ENCODE data around the gene ZNF346.
A peak's percentile ranks its signal among the peaks of the same experiment; 100 is the strongest.

The ZNF346 gene

GRCh38 chr5:177064500-177065277 is 42.2 kb downstream of the ZNF346 start:
- Histone ChIP-seq H3K4me3 (ENCODE audit: severe bottlenecking) (no peak overlapping the region), H3K36me3 (ENCODE audit: low read depth) (peaks cover 11% of the 10 kb centered on the region; the same call in 1 of the 2 replicates), H3K27me3 (ENCODE audit: insufficient read depth, poor library complexity, severe bottlenecking) (no peaks in the 10 kb centered on the region), H3K4me1 (ENCODE audit: insufficient read depth, poor library complexity, severe bottlenecking) (no peaks in the 10 kb centered on the region), H3K9me3 (ENCODE audit: severe bottlenecking) (no peaks in the 10 kb centered on the region), H3K27ac (ENCODE audit: poor library complexity, severe bottlenecking) (no peak overlapping the region)
- TF ChIP-seq CTCF (IDR thresholded peaks at IDR 0.05; ENCODE audit: poor library complexity, severe bottlenecking), result no peak
- ATAC-seq (ENCODE audit: low read depth) (no peak), DNase-seq (ENCODE audit: low spot score) (no peak)

- H3K27me3 ChIP-seq (ENCODE audit: insufficient read depth, poor library complexity, severe bottlenecking), result no peaks in the 10 kb centered on the region
- H3K27ac ChIP-seq (ENCODE audit: poor library complexity, severe bottlenecking), result no peak overlapping the region
- no peak for ATAC-seq (ENCODE audit: low read depth)
- no peaks in the 10 kb centered on the region for H3K4me1 ChIP-seq (ENCODE audit: insufficient read depth, poor library complexity, severe bottlenecking)
- H3K9me3 ChIP-seq (ENCODE audit: severe bottlenecking), result no peaks in the 10 kb centered on the region
- no peak for TF ChIP-seq CTCF (IDR thresholded peaks at IDR 0.05; ENCODE audit: poor library complexity, severe bottlenecking)
- H3K36me3 ChIP-seq (ENCODE audit: low read depth), result peaks cover 9% of the 10 kb centered on the region; the same call in 1 of the 2 replicates
- H3K4me3 ChIP-seq (ENCODE audit: severe bottlenecking), result no peak overlapping the region
- no peak for DNase-seq (ENCODE audit: low spot score)
Observed at GRCh38 chr5:177065491-177065890, 43.0 kb downstream of the ZNF346 start.

- no peak overlapping the region for H3K4me3 ChIP-seq (ENCODE audit: severe bottlenecking)
- no peaks in the 10 kb centered on the region for H3K27me3 ChIP-seq (ENCODE audit: insufficient read depth, poor library complexity, severe bottlenecking)
- ATAC-seq (ENCODE audit: low read depth) (peak; percentile 13; the same call in 1 of the 3 replicates), DNase-seq (ENCODE audit: low spot score) (no peak)
- H3K4me1 ChIP-seq (ENCODE audit: insufficient read depth, poor library complexity, severe bottlenecking), result no peaks in the 10 kb centered on the region
- H3K9me3 ChIP-seq (ENCODE audit: severe bottlenecking), result no peaks in the 10 kb centered on the region
- H3K27ac ChIP-seq (ENCODE audit: poor library complexity, severe bottlenecking), result no peak overlapping the region
- H3K36me3 ChIP-seq (ENCODE audit: low read depth), result peaks cover 9% of the 10 kb centered on the region; the same call in 1 of the 2 replicates
- TF ChIP-seq CTCF (IDR thresholded peaks at IDR 0.05; ENCODE audit: poor library complexity, severe bottlenecking), result no peak
Observed at GRCh38 chr5:177066224-177066623, 43.7 kb downstream of the ZNF346 start.

GRCh38 chr5:177067503-177067902 is 45.0 kb downstream of the ZNF346 start:
- no peak overlapping the region for H3K4me3 ChIP-seq (ENCODE audit: severe bottlenecking)
- DNase-seq (ENCODE audit: low spot score) (no peak), ATAC-seq (ENCODE audit: low read depth) (no peak)
- no peaks in the 10 kb centered on the region for H3K9me3 ChIP-seq (ENCODE audit: severe bottlenecking)
- no peaks in the 10 kb centered on the region for H3K4me1 ChIP-seq (ENCODE audit: insufficient read depth, poor library complexity, severe bottlenecking)
- H3K36me3 ChIP-seq (ENCODE audit: low read depth), result peaks cover 2% of the 10 kb centered on the region; the same call in 1 of the 2 replicates
- no peak for TF ChIP-seq CTCF (IDR thresholded peaks at IDR 0.05; ENCODE audit: poor library complexity, severe bottlenecking)
- no peak overlapping the region for H3K27ac ChIP-seq (ENCODE audit: poor library complexity, severe bottlenecking)
- no peaks in the 10 kb centered on the region for H3K27me3 ChIP-seq (ENCODE audit: insufficient read depth, poor library complexity, severe bottlenecking)

All from RWPE2 (cell line).